Amygdala (tissue), 56 donors: ENCODE measurements around the gene DZIP3.

Experiments used
- DNase-seq, 56 donors: peaks; one replicate each; lab custom pipeline; 2025; lab: John Stamatoyannopoulos, UW

Gene DZIP3

GRCh38 chr3:108589081-108589997, at the start of gene DZIP3, which contains the start of gene CIP2A:
TSS of gene DZIP3 (plus strand) at chr3:108589722. CDS start at chr3:108605407, 15,685 bp downstream.
TSS of gene CIP2A (minus strand) at chr3:108589438. CDS start at chr3:108589375, 63 bp downstream.
- peak; percentile 25 to 88 (median 72) for DNase-seq

GRCh38 chr3:108546247-108546646, 43.3 kb upstream of the DZIP3 start:
- no peak for DNase-seq

DNA sequence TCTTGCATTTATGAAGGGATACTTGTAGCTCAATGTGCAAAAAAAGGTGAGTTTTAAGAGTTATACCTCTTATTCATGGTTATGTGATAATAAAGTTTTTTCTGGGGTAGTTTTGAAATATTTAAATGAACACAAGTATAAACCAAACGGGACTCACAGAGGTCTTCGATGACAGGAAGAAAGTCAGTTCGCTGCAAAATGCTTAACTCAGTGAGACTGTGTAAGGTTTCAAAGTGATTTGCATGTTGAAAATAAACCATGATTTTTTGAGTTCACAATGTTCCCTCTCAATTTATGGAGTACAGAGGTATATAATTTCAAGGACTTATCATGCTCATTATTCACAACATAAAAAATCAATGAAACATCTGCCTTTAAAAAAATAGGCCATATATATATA, 42.8 kb upstream of the DZIP3 start:
- DNase-seq: no peak

DNA sequence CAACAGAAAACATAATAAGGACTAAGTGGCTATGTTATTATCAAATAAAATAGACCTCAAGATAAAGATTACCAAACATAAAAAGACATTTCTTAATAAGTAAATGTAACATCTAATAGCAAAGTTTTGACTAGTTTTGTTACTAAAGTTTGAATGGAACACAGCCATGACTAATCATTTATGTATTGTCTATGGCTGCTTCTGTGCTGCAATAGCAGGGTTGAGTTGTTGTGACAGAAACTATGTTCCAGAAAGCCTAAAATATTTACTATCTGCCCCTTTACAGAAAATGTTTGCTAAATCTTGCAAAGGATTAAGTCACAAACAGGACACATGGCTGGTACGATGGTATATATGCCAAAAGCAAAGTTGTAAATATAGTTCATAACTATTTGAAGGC, 41.2 kb upstream of the DZIP3 start:
- DNase-seq: no peak

DNA sequence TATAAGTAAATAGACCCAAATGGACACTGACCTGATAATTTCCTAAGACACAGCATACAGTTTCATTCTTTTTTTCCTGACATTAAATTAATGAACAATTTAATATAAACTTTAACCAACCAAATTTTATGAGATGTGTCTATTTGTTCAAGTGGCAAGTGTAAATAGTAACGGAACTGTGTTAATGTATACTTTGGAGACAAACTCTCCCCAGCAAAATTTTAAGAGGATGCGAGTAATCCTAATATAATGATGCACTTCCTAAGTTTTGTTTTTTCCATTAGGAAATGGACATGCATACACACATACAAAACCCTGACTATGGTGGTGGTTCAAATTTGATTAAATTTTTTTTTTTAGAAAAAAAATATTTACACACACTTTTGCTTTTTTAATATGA, 40.6 kb upstream of the DZIP3 start:
- DNase-seq: no peak

DNA sequence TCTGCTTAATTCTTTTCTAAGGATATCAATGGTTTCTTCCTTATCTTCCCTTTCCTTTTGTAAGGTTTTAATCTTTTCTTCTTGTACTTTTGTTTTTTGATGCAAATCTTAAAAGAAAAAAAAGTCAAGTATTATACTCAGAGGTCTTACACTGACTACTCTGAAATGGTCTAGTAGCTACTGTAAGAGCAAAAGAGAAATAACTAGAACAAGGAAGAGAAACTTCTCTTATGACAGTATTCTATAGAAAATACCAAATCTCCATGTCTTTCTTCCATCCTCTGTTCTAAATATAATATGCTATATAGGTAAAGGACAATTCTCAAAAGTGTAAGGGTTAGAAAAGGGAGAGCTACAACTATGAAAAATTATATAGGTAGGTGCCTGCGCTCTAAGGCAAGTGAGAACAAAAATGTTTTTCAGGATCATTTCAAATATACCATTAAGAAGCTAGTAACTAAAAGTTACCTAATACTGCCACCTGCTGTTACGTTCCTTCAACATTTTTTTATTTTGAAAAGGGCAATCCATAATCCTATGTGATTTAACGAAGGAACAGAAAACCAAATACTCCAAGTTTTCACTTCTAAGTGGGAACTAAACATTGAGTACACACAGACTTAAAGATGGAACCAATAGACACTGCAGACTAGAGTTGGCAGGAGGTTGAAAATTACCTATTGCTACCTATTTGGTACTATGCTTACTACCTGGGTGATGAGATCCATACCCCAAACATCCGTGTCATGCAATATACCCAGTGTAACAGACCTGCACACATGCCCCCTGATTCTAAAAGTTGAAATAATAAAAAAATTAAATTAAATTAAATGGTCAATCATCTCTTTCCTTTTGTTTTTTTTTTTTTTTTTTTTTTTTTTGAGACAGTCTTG, 37.0 kb upstream of the DZIP3 start:
- peak in 1 of 56 donors; percentile 46 for DNase-seq

- no peak for DNase-seq
These were observed 35.3 kb upstream of the DZIP3 start for GRCh38 chr3:108554229-108554628.

DNA sequence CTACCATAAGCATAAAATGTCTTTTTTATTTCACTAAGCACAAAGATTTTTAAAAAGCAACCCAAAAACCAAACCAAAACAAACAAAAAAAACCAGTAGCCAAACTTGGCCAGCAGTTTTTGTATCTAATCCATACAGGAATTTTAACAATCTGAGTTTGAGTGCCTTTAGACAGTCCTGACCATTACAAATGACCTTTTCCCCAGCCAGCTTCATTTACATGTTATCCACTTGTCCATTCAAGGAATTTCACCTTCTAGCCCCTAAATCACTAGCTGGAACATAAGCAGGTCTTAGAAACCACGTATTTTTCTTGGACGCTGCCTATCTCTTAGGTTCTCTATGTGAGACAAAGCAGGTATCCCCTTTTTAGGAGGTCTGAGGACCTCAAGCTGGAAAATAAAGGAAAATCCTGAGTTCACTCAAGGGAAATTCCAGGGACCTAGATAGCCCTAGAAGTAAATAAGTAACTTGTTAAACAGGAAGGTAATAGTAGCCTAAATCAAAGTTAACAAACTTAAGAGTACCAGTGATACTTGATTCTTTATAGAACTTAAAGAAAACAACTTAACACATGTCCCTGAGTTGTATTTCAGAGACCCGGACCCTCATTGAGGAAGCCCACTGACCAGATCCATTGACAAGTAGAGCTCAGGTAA, 34.5 kb upstream of the DZIP3 start:
- DNase-seq: no peak

DNA sequence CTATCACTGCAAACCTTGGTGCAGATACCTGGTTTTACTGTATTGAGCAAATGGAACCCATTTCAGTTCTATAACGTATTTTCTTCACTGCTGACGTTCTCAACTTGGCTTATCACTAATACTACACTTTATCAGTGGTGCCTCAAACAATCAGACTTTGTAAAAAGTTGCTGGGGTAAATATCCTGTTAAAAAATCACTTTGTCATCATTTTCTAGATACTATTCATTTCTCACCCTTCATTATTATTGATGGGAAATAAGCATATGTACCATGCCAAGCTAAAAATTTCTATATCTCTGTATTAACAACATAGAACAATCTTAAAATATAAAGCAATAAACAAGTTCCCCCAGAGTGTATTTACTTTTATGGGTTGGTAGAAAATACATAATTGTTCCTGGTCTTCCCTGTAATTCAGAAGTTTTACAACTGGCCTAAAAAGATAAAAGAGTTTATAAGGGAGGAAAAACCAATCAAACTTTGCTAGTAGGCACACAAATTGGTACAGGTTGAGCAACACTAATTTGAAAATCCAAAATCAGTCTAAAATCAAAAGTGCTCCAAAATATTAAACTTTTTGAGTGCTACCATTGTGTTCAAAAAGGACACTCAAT, 33.4 kb upstream of the DZIP3 start:
- no peak for DNase-seq

GRCh38 chr3:108562565-108562964, 27.0 kb upstream of the DZIP3 start:
- DNase-seq: no peak

GRCh38 chr3:108564564-108564963, 25.0 kb upstream of the DZIP3 start:
- no peak for DNase-seq

DNA sequence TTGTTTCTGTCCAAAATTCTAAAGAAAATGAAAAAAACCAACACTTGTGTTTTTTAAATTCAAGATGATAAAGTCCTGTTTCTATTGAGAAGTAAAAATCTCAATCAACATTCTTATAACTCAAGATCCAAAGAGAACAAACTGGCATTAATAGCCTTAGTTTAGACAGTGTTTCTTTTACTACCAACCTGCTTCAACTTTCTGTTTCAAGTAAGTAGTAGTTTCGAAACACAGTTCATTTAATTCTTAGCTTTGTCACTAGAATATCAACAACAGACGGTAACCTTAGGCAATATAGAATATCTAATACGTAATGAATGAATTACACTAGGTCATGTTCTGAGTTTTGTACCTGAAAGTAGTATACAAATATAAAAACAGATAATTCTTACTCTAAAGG, 24.0 kb upstream of the DZIP3 start:
- no peak for DNase-seq

- no peak for DNase-seq
These were observed 22.9 kb upstream of the DZIP3 start for GRCh38 chr3:108566599-108566998.

DNA sequence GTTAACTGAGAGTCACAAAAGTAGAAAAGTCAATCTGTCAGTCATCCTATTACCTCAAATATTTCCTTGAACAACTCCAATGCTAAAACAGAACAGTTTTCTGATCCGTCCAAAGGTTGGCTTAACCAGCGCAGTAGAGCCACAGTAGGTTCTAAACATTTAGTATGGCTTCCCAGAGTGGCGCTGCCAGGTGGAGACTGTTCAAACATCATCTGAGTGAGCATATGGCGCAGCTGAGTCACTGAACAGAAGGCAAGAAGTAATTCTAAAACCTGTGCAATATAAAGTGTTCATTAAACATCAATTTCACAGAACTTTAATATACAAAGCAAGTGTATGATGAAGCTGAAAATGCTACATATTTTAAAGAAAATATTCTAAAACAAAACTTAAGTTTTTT, 20.2 kb upstream of the DZIP3 start:
- peak in 3 of 56 donors; percentile 1 to 2 (median 1) for DNase-seq

DNA sequence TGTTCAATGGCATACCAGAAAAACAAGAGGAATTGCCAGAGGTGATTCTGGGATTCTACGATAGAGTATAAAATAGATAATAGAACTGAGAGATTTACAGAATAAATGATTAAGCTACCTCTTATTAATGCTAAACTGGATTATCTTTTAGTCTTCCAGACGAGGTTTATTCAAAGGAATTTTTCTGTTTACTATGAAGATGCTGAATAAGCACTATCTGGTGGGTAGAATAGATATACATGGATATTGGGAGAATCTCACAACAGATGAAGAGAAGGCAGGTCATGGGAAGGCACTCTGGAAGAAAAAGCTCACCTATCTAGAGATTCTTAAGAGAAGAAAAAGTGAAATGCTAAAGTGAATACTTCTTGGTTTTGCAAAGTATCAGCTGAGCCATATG, 11.5 kb upstream of the DZIP3 start:
- DNase-seq: no peak

GRCh38 chr3:108588601-108589000, 921 bp upstream of the DZIP3 start:
- no peak for DNase-seq

DNA sequence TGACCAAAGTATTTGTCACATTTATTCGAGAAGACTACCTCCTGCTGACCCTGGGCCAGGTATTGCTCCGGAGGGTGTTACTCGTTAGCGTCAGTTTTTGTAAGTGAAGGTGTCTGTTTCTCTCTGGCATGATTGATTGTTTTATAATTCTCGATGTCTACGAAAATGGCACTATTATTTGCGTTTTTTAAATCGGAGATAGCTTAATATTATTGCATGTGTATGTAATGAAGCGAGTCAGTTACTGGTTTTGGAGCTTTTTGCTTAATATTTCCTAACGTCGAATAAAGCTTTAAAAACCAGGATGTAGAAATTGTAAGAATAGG, 439 bp downstream of the DZIP3 start:
- no peak for DNase-seq

GRCh38 chr3:108590460-108590859, 938 bp downstream of the DZIP3 start:
- no peak for DNase-seq

DNA sequence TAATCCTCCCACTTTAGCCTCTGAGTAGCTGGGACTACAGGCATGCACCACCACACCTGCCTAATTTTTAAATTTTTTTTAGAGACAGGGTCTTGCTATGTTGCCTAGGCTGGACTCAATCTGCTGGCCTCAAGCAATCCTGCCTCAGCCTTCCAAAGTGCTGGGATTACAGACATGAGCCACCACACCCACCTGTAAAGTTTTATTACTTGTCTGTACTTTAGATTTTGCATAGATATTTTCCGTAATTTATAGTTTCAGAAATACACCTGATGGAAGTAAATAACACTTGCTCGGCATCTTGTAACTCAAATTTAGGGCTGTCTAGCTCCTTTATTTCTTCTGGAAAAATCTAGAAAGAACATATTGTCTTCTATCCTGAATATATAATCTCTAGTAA, 5.8 kb downstream of the DZIP3 start:
- no peak for DNase-seq

GRCh38 chr3:108598375-108598774, 8.9 kb downstream of the DZIP3 start:
- no peak for DNase-seq
